Neuronal stem cell (in vitro differentiated cells): Measurements from ENCODE around the gene ZNF286A.
"Not testable (repeated sequence)": the region's sequence is repeated elsewhere in the genome, so short reads cannot be mapped to it uniquely, and the experiment has no call there.

ENCODE experiments used
- DNase-seq: peaks from one replicate; pipeline ENCODE4 v3.0.0-alpha.2; 2013; ENCODE audit warnings: low spot score
- H2AFZ ChIP-seq: one replicate; pipeline ENCODE4 v1.6.1; 2013; ENCODE audit warnings: mild to moderate bottlenecking, low read length, inconsistent platforms
- H2AK5ac ChIP-seq: 2 replicates; pipeline ENCODE4 v1.6.1; 2013; ENCODE audit warnings: low read depth, mild to moderate bottlenecking, inconsistent platforms, low read length, moderate library complexity, mixed read lengths
- H2BK120ac ChIP-seq: 2 replicates; pipeline ENCODE4 v1.6.1; 2013; ENCODE audit warnings: low read depth, mild to moderate bottlenecking, inconsistent platforms, low read length, moderate library complexity, mixed read lengths
- H2BK12ac ChIP-seq: one replicate; pipeline ENCODE4 v1.6.1; 2013; ENCODE audit warnings: low read length, inconsistent platforms
- H2BK15ac ChIP-seq: 2 replicates; pipeline ENCODE4 v1.6.1; 2013; ENCODE audit warnings: mild to moderate bottlenecking, low read length, inconsistent platforms, mixed read lengths
- H2BK5ac ChIP-seq: one replicate; pipeline ENCODE4 v1.6.1; 2013; ENCODE audit warnings: inconsistent platforms, mild to moderate bottlenecking, low read length, moderate library complexity
- H3K14ac ChIP-seq: one replicate; pipeline ENCODE4 v1.6.1; 2013; ENCODE audit warnings: low read length, inconsistent platforms
- H3K18ac ChIP-seq: 2 replicates; pipeline ENCODE4 v1.6.1; 2013; ENCODE audit warnings: low read length, inconsistent platforms
- H3K23ac ChIP-seq: 2 replicates; pipeline ENCODE4 v1.6.1; 2013; ENCODE audit warnings: low read depth, mild to moderate bottlenecking, mixed read lengths, low read length, inconsistent platforms; ENCODE audit not compliant: poor library complexity
- H3K27ac ChIP-seq: replicated peaks from 3 replicates; pipeline ENCODE4 v1.5.1; 2013; ENCODE audit warnings: low read length, inconsistent platforms
- H3K27me3 ChIP-seq, 3 experiments: 2 replicates each; pipeline ENCODE4 v1.6.1; 2013; ENCODE audit warnings: low read length in 3 of 3, mild to moderate bottlenecking in 2 of 3, inconsistent platforms in 1 of 3, low read depth in 1 of 3, mixed read lengths in 1 of 3, moderate library complexity in 1 of 3; ENCODE audit not compliant: control insufficient read depth in 3 of 3, insufficient read depth in 3 of 3
- H3K36me3 ChIP-seq, 2 donors: replicated peaks in 1 of 2; 2 replicates each; pipeline ENCODE4 v1.6.1; 2013; ENCODE audit warnings: low read length in 2 of 2; ENCODE audit not compliant: control insufficient read depth in 2 of 2, insufficient read depth in 2 of 2
- H3K4ac ChIP-seq: 2 replicates; pipeline ENCODE4 v1.6.1; 2013; ENCODE audit warnings: inconsistent platforms, mild to moderate bottlenecking, low read length, moderate library complexity
- H3K4me1 ChIP-seq, 2 donors: 1 replicate in 1 of 2; 2 replicates in 1 of 2; pipeline ENCODE4 v1.6.1; 2013; ENCODE audit warnings: low read length in 2 of 2, low read depth in 1 of 2; ENCODE audit not compliant: control insufficient read depth in 2 of 2, insufficient read depth in 1 of 2
- H3K4me2 ChIP-seq: one replicate; pipeline ENCODE4 v1.6.1; 2013; ENCODE audit warnings: mild to moderate bottlenecking, low read length, inconsistent platforms; ENCODE audit not compliant: insufficient read depth, poor library complexity, severe bottlenecking
- H3K4me3 ChIP-seq, 2 donors: 2 replicates each; pipeline ENCODE4 v1.5.1; 2013; ENCODE audit warnings: low read length in 2 of 2, mild to moderate bottlenecking in 2 of 2, inconsistent platforms in 1 of 2, moderate library complexity in 1 of 2
- H3K79me1 ChIP-seq: one replicate; pipeline ENCODE4 v1.6.1; 2013; ENCODE audit warnings: low read depth, mild to moderate bottlenecking, inconsistent platforms, low read length, moderate library complexity
- H3K9ac ChIP-seq: one replicate; pipeline ENCODE4 v1.6.1; 2013; ENCODE audit warnings: mild to moderate bottlenecking, low read depth, low read length, inconsistent platforms; ENCODE audit not compliant: poor library complexity
- H3K9me3 ChIP-seq, 2 donors: replicated peaks in 1 of 2; 2 replicates each; pipeline versions ENCODE3 to v1.6.1; 2013; ENCODE audit warnings: low read length in 2 of 2, mild to moderate bottlenecking in 2 of 2, inconsistent platforms in 1 of 2, low read depth in 1 of 2, mixed read lengths in 1 of 2, moderate library complexity in 1 of 2; ENCODE audit not compliant: control insufficient read depth in 2 of 2, insufficient read depth in 1 of 2
- H4K8ac ChIP-seq: one replicate; pipeline ENCODE4 v1.6.1; 2013; ENCODE audit warnings: low read depth, mild to moderate bottlenecking, inconsistent platforms, low read length, moderate library complexity
- H4K91ac ChIP-seq: one replicate; pipeline ENCODE4 v1.6.1; 2013; ENCODE audit warnings: low read length, low read depth, mild to moderate bottlenecking, inconsistent platforms; ENCODE audit not compliant: poor library complexity
- WGBS, 2 donors: extraction: QIAGEN DNeasy Blood & Tissue Kit; methylation state at CpG; one replicate each; pipeline ENCODE4 v1.1.7; 2013; ENCODE audit warnings: missing lambda C conversion rate in 2 of 2, mixed read lengths in 1 of 2; ENCODE audit not compliant: insufficient read length in 2 of 2, insufficient replicate concordance in 1 of 2; ENCODE audit errors: extremely low coverage in 2 of 2; 5-methylcytosine and 5-hydroxymethylcytosine counted together

Gene ZNF286A

DNA sequence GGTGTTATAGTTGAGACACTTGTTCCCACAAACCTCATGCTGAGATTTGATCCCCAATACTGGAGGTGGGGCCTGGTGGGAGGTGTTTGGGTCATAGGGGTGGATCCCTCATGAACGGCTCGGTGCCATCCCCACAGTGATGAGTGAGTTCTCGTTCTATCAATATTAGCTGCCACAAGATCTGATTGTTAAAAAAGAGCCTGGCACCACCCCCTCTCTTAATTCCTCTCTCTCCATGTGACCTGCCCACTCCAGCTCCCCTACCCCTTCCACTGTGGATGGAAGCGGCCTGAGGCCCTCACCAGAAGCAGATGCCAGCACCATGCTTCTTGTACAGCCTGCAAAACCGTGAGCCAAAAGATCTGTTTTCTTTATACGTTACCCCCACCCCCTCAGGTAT lies 46.6 kb upstream of the ZNF286A start:
- H3K79me1 ChIP-seq: peaks cover 2% of the 10 kb centered on the region

GRCh38 chr17:15654401-15654800 lies 45.2 kb upstream of the ZNF286A start:
- not testable (repeated sequence) for H3K14ac ChIP-seq, H3K9me3 ChIP-seq, H2BK12ac ChIP-seq, H4K8ac ChIP-seq, H3K79me1 ChIP-seq, H3K18ac ChIP-seq, H3K27me3 ChIP-seq, H3K4me3 ChIP-seq, H4K91ac ChIP-seq, H2AFZ ChIP-seq, H2BK15ac ChIP-seq, H2BK5ac ChIP-seq, H2AK5ac ChIP-seq, H3K23ac ChIP-seq, H3K9ac ChIP-seq, H3K4ac ChIP-seq, H3K4me2 ChIP-seq, H2BK120ac ChIP-seq, DNase-seq, H3K27ac ChIP-seq
- WGBS, 2 donors: no CpG with 5 or more reads among the region's 3 CpGs
- Histone ChIP-seq H3K4me1 (peaks cover 18 to 20% of the 10 kb centered on the region in 2 donors), H3K36me3 (peaks cover 0 to 15% of the 10 kb centered on the region in 2 donors)

More for the DNA sequence above, 46.6 kb upstream of the ZNF286A start:
- no peak overlapping the region for H2BK5ac ChIP-seq
- H3K9me3 ChIP-seq: no peaks in the 10 kb centered on the region
- H2AK5ac ChIP-seq: no peak overlapping the region
- peaks cover 0 to 8% of the 10 kb centered on the region in 2 donors for H3K36me3 ChIP-seq
- H4K91ac ChIP-seq: no peak overlapping the region
- no peak overlapping the region for H2BK12ac ChIP-seq
- DNase-seq: no peak
- no peak overlapping the region for H3K23ac ChIP-seq
- no peak overlapping the region for H3K4me2 ChIP-seq
- no peaks in the 10 kb centered on the region for H3K27me3 ChIP-seq
- H3K27ac ChIP-seq: no peak overlapping the region
- peaks cover 20 to 23% of the 10 kb centered on the region in 2 donors for H3K4me1 ChIP-seq
- no peak overlapping the region for H3K14ac ChIP-seq
- WGBS, 2 donors: no CpG with 5 or more reads among the region's 6 CpGs
- H2AFZ ChIP-seq: no peak overlapping the region
- H3K4ac ChIP-seq: no peak overlapping the region
- H3K9ac ChIP-seq: no peak overlapping the region
- no peak overlapping the region for H3K18ac ChIP-seq
- H2BK120ac ChIP-seq: no peak overlapping the region
- H2BK15ac ChIP-seq: no peak overlapping the region
- H3K4me3 ChIP-seq: no peak overlapping the region
- no peak overlapping the region for H4K8ac ChIP-seq

DNA sequence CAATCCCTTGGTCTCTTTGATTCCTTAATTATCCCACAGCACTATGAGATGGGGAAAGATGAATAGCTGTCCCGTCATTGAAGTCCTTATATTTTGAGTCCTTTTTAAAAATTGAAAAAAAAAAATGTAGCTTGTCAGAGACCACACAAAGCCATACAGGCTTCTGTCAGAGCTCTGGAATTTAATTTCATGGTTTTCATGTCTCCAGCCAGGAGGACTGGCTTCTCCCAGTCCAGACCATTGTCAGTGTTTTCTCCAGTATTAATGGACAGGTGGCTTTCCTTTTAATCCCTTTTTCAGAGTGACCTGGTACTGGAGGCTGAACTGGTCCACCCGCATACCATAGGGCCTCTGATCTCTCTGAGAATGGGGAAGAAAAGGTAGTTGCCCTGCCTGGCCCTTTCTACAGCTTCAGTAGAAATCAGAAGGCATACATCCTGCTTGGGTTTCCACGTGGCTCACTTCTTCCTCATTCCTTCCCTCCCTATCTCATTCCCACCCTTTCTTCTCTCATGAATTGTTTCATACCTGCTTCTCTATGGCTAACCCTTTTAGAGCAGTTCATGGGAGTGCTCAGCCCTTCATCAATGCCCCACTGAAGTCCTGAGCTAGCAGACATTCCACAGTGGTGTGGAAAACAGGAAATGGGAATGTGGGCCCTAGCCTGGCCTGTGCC lies 44.5 kb upstream of the ZNF286A start:
- Histone ChIP-seq H3K4me2 (no peak overlapping the region), H3K4me3 (no peak overlapping the region), H3K14ac (no peak overlapping the region), H2BK12ac (no peak overlapping the region), H2AFZ (no peak overlapping the region), H3K9ac (no peak overlapping the region), H2BK120ac (no peak overlapping the region), H3K27ac (no peak overlapping the region), H4K8ac (no peak overlapping the region), H3K36me3 (peaks cover 0 to 15% of the 10 kb centered on the region in 2 donors), H3K9me3 (no peaks in the 10 kb centered on the region), H3K27me3 (no peaks in the 10 kb centered on the region), H2AK5ac (no peak overlapping the region), H3K4me1 (peaks cover 18 to 22% of the 10 kb centered on the region in 2 donors), H3K18ac (peak overlapping the region; percentile 20), H2BK15ac (no peak overlapping the region), H3K23ac (no peak overlapping the region), H3K4ac (no peak overlapping the region), H2BK5ac (no peak overlapping the region), H3K79me1 (peaks cover 2% of the 10 kb centered on the region), H4K91ac (no peak overlapping the region)
- no peak for DNase-seq
- WGBS, 2 donors: no CpG with 5 or more reads among the region's 3 CpGs

GRCh38 chr17:15657868-15658267 lies 41.7 kb upstream of the ZNF286A start:
- no peak for DNase-seq
- Histone ChIP-seq H3K23ac (no peak overlapping the region), H3K27ac (no peak overlapping the region), H3K79me1 (no peaks in the 10 kb centered on the region), H2BK12ac (no peak overlapping the region), H3K27me3 (no peaks in the 10 kb centered on the region), H3K9me3 (no peaks in the 10 kb centered on the region), H3K36me3 (peaks cover 3 to 29% of the 10 kb centered on the region in 2 donors), H2AFZ (no peak overlapping the region), H3K14ac (no peak overlapping the region), H3K4ac (no peak overlapping the region), H3K18ac (no peak overlapping the region), H4K91ac (no peak overlapping the region), H2BK15ac (no peak overlapping the region), H3K4me1 (peaks cover 10 to 12% of the 10 kb centered on the region in 2 donors), H4K8ac (no peak overlapping the region), H2BK120ac (no peak overlapping the region), H2AK5ac (no peak overlapping the region), H3K4me2 (no peak overlapping the region), H3K9ac (no peak overlapping the region), H3K4me3 (no peak overlapping the region), H2BK5ac (no peak overlapping the region)
